Measurements from ENCODE around the gene NR1I3.

NR1I3 gene

DNA sequence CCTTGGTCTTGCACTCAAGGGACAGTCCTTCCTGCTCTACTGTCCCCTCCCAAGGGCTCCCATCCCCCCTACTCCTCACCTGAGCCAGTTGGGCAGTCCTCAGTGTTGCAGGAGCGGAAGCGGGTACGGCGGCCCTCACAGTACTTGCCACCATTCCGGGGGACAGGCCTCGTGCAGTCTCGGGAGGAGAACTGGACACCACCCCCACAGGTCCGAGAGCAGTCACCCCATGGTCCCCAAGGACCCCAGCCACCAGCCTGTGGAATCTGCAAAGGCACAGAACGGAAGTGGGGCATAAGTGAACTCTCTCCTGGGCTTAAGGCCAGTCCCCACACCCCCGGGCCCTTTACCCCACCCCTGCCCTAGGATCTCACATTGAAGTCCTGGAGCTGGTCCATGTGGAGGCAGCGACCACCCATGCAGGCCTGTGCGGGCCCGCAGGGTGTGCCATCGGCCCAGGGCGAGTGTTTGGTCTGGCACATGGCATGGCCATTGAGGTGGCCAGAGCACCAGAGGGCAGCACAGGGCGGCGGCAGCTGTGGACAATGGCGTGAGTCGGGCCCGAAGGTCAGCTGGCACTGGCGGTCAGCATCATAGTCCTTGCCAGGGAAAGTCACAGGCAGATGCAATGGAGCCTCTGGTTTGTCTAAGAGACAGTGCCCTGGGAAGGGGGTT is 44.3 kb downstream of the NR1I3 start:
- no peak for DNase-seq

DNA sequence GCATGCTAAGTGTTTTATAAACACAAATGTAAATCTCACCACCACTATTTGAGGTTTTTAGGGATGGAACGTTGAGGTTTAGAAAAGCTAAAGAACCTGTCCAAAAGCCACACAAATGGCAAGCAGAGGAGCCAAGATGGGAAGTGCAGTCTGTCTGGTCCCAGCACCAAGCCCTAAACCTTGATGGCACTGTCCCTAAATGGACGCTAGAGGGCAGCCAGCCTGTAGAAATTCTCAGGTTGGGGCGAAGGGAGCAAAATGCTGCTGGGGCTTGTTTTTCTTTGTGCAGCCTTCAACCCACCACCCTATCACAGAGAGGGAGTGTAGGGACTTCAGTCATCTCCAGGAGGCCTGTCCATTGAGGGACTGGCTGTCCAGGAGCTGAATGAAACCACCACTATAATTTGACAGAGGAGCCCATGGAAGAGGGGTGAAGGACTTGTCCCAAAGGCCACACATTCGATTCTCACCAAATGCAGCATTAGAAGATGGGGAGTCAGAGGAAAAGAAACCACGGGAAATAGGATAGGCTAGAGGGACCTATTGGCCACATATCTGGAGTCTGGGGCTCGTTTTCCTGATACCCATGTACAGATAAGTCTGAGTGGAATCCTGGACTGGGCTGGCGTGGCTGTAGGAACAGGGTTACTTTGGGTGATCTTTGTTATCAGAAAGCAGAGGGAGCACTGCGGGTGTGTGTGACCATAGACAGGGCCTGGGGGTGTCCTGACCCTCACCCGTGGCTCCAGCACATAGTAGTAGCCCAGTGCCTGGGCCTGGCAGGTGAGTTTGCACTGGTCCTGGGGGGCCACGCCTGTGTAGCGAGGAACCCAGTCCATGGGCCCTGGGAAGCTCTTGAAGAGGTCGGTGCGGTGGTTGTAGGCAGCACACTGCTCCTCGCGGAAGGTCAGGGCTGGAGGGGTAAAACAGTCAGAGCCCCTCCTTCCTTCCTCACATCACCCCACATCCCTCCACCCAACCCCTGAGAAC is 45.2 kb downstream of the NR1I3 start:
- DNase-seq, result peak; percentile 81

DNA sequence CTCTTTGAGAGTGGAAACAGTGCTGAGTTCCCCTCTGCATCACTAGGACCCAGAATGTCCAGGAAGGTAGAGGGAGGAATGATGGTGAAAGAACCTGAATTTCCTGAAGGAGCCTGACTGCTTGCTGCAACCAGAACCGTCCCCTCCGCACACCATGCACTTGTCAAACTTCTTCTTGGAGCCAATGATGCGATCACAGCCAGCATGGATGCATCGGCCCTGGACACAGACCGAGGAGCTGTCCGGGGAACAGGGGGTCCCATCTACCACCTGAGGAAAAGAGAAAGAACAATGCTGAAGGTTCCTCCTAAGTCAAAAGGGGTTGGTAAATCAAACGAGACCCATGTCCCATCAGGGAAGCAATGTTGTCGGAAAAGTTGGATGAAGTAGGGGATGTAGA is 46.0 kb downstream of the NR1I3 start:
- DNase-seq, result no peak

DNA sequence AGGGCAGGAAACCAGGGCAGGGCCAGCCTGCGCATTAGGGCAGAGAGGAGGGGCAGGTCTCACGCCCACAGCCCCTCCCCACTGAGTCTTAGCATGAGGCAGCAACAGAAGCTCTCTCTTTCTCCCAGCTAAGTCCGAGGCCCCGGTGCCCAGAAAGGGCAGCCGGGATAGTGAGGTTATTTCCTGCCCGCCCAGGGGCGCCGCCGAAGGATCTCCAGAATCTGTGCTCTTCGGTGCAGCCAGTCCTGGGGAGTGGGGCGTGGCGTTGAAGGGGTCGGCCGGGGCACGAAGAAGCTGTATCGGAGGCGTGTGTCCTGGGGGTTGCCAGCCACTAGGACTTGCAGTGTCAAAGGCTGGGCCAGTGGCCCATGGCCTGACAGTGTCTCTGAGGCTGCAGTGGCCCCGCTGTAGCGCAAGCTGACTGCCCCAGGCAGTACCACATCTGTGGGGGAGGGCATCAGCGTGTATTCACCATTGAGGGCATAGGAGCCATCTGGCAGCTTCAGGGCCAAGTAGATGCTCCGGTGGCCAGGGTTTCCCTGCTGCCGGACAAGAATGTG is 47.0 kb downstream of the NR1I3 start:
- no peak for DNase-seq

DNA sequence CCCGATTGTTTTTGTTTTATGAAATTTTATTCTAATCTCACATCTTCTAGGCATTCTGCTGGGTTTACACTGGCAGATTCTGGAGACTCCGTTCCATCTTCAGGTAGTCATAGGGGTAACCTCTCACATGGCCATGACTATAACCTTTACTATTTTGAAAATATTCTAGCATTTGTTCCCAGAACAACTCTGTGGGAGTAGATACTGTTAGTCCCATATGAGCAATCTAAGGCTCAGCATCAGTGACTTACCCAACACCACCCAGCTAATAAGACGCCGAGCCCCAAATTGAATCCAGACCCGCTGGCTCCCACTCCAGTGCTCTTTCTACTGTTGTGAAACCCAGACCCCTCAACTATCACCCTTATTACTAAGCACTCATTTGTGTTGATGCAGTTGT is 49.0 kb downstream of the NR1I3 start:
- no peak for DNase-seq

DNA sequence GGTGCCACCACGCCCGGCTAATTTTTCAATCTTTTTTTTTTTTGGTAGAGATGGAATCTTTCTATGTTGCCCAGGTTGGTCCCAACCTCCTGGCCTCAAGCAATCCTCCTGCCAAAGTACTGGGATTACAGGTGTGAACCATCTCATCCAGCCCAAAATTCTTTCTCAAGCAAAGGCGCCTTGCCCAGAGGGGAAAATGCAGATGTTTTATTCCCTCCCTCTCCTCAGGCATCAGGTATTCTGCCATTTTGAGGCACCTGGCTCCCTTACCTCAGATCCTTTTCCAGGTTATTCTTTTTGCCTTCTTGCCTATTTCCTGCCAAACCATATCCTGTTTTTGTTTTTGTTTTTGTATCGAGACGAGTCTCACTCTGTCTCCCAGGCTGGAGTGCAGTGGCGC is 49.6 kb downstream of the NR1I3 start:
- DNase-seq, result no peak

DNA sequence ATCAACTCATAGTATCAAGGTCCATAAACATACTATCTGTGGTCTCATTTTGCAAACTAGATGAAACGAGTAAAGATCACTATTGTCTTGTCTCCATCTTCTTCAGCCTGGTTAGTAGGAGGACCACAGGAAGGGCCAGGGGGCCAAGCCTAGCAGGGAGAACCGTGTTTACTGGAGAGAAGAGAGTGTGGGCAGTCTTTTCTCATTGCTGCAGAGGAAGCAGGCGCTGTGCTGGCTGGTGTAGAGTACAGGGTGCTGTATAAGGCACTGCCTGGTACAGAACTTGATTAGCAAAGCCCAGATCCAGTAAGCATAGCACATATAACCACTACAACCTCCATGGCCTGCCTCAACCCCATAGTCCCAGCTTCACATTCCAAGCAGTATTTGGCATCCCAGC is 50.7 kb downstream of the NR1I3 start:
- DNase-seq, result no peak

DNA sequence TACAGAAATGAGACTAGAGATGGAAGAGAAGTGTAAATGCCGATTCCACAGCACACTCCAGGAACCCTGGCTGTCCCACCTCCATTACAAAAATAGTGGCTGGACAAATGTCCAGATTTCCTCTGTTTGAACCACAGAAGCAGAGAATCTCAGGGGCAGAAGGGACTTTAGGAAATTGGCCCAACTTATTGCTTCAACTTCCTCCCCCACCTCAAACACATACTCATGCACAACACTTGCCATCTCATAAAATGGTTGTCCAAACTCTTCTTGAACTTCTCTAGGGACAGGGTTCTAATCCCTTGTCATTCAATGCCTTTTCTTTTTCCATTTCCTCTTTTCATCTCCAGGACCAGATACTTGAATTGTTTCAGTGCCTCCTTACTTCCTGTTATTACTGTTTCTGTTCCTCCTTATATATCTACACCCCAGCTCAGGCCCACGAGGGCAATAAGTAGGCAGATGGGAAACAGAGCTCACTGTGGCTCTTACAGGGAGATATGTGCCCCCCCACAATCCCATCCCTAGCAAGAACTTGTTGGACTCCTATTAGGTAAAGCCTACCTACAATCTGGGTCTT is 52.2 kb downstream of the NR1I3 start:
- DNase-seq, result no peak

DNA sequence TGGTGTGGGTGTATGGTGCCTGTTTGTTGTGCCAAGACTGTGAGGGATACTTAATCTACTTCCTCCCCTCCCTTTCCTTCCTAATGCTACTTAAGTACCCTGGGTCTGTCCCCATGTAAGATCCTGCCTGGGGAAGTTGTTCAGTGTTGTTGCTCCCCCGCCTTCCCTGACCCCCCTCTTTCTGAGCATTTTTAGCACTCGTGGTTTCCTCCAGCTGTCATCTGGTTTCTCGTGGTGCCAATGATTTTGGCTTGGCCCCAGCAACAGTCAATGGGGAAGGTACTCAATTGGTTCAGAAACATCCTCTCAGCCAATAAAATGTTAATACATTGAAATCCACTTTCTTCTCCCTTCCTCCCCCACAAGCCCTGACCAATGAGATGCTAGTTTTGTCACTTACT is 52.7 kb downstream of the NR1I3 start:
- DNase-seq, result peak; percentile 79

DNA sequence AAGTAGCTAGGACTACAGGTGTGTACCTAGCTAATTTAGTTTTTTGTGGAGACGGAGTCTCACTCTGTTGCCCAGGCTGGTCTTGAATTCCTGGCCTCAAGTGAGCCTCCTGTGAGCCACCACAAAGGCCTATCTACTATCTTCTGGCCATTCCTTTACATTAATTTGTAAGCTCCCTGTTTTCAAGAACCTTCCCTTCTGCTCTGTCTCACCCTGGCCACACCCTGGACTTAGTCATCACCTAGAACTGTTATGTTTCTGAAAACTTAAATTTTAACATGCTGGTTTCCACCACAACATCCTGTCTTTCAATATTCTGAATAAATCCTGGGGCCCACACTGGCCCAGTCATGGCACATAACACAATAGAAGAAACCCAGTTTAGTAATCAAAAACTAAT is 55.8 kb downstream of the NR1I3 start:
- peak; percentile 76 for DNase-seq

DNA sequence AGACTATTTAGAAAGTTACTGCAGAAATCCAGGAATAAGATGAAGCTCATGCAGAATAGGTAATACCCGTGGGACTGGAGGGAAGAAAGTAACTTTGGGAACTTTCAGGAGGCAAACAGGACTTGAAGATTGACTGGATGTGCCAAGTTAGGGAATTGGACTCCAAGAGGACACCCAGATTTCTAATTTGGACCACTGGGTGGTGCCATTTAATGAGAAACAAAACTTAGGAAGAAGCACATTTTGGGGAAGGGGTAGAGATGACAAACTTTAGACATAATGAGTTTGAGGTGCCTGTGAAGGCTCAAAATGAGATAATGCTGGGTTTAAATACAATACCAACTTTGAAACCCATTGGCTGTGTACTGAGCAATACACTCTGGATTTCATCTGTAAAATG is 57.4 kb downstream of the NR1I3 start:
- no peak for DNase-seq

DNA sequence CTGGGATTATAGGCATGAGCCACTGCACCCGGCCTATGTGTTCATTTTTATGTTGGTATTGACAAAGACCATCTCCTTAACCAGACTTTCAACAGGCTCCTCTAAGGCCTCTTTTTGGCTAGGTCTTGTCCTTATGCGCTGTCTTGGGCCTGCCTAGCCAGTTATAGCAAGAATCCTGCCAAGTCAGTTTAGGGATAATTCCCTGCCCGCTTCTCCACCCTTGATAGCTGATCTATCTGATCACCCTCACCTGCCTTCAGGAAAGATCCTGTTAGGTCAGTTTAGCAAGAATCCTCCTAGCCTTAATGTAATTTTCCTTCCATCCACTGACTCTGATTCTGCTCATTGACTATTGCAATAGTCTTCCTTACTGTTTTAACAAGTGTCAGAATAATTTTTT is 58.3 kb downstream of the NR1I3 start:
- no peak for DNase-seq
